ENCODE data around the gene TRAF3.

The TRAF3 gene

DNA sequence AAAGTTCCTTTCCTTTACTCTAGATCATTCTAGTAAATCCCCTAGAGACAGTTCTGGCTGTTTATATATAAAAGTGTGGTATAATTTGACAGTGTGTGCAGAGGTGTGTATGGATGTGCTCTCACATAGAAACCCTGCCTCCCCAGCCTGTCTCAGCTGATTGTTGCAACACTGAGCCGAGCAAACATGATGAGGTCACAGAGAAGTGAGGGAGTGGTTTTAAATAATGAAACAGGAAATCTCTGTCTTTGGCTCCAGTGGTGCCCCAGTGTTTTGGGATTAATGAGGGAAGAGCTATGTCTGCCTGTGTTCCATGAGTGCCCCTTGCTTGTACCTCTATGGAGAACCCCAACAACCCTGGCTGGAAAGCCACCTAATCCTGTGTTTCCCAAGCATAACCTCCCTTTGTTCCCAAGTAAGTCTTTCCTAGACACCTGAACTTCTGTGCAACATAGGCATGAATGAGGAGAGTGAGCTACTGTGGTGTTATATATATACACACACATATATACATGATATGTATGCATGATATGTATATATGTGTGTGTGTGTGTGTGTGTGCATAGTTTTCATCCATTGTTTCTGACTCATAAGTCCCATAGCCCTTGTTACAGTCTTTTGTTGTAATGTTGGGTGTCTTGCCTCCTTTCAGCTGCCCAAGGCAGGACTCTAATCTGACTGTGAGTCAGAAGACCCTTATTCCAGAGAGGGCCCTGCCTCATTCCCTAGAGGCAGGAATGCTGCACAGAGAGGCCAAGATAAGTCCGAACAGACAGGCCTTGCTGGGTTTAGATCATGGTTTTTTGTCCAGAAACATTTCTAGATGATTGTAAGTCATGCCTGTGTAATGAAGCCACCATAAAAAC is 18.0 kb downstream of the TRAF3 start:
- no peak overlapping the region for H3K27ac ChIP-seq (replicated peaks)
- peak in 1 of 2 experiments; percentile 78 for DNase-seq (ENCODE audit: low read depth in 1 of 2, low spot score in 1 of 2)
- H3K27me3 ChIP-seq (ENCODE audit: insufficient read depth, poor library complexity, severe bottlenecking) = no peaks in the 10 kb centered on the region
- TF ChIP-seq SPI1 (IDR thresholded peaks at IDR 0.05; ENCODE audit: borderline replicate concordance, low read depth) (no peak), POLR2AphosphoS5 (IDR thresholded peaks at IDR 0.05; ENCODE audit: low read depth) (no peak), GABPA (IDR thresholded peaks at IDR 0.05; ENCODE audit: low read depth) (no peak)
- TF ChIP-seq, protein P1, sequence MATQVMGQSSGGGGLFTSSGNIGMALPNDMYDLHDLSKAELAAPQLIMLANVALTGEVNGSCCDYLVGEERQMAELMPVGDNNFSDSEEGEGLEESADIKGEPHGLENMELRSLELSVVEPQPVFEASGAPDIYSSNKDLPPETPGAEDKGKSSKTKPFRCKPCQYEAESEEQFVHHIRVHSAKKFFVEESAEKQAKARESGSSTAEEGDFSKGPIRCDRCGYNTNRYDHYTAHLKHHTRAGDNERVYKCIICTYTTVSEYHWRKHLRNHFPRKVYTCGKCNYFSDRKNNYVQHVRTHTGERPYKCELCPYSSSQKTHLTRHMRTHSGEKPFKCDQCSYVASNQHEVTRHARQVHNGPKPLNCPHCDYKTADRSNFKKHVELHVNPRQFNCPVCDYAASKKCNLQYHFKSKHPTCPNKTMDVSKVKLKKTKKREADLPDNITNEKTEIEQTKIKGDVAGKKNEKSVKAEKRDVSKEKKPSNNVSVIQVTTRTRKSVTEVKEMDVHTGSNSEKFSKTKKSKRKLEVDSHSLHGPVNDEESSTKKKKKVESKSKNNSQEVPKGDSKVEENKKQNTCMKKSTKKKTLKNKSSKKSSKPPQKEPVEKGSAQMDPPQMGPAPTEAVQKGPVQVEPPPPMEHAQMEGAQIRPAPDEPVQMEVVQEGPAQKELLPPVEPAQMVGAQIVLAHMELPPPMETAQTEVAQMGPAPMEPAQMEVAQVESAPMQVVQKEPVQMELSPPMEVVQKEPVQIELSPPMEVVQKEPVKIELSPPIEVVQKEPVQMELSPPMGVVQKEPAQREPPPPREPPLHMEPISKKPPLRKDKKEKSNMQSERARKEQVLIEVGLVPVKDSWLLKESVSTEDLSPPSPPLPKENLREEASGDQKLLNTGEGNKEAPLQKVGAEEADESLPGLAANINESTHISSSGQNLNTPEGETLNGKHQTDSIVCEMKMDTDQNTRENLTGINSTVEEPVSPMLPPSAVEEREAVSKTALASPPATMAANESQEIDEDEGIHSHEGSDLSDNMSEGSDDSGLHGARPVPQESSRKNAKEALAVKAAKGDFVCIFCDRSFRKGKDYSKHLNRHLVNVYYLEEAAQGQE (IDR thresholded peaks at IDR 0.05; ENCODE audit: insufficient replicate concordance, low read depth) = no peak
- TF ChIP-seq, protein P2, sequence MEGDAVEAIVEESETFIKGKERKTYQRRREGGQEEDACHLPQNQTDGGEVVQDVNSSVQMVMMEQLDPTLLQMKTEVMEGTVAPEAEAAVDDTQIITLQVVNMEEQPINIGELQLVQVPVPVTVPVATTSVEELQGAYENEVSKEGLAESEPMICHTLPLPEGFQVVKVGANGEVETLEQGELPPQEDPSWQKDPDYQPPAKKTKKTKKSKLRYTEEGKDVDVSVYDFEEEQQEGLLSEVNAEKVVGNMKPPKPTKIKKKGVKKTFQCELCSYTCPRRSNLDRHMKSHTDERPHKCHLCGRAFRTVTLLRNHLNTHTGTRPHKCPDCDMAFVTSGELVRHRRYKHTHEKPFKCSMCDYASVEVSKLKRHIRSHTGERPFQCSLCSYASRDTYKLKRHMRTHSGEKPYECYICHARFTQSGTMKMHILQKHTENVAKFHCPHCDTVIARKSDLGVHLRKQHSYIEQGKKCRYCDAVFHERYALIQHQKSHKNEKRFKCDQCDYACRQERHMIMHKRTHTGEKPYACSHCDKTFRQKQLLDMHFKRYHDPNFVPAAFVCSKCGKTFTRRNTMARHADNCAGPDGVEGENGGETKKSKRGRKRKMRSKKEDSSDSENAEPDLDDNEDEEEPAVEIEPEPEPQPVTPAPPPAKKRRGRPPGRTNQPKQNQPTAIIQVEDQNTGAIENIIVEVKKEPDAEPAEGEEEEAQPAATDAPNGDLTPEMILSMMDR (IDR thresholded peaks at IDR 0.05; ENCODE audit: insufficient read depth, low read length) = no peak
- H3K4me3 ChIP-seq (replicated peaks; ENCODE audit: insufficient read depth, low read length) = no peak overlapping the region

DNA sequence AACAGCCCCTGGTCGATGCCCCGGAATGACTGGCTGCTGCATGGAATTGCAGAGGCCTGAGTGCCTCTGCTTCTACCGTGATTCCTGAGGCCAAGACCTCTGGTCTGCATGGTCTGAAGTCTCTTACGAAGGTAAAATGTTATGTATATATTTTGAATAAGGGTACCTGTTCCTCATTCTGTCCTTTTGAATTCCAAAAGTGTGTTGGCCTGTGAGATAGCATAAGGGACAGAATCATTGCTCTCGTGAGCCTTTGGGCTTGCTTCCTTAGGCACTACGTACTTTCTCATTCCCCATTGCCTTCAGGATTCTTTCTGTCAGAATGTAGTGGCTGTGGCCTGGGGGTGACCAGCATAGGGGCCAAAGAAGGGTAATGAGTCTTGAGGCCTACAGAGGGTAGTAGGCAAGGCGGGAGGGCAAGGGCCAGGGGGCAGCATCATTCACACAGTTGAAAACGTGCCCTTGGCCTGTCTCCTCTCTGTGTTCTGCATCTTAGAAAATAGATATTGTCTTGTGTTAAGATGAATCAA is 19.5 kb downstream of the TRAF3 start:
- no peak overlapping the region for H3K27ac ChIP-seq (replicated peaks)
- no peak for DNase-seq (ENCODE audit: low read depth in 1 of 2, low spot score in 1 of 2)
- TF ChIP-seq GABPA (IDR thresholded peaks at IDR 0.05; ENCODE audit: low read depth) = no peak
- no peak for TF ChIP-seq POLR2AphosphoS5 (IDR thresholded peaks at IDR 0.05; ENCODE audit: low read depth)
- TF ChIP-seq, protein P1 (IDR thresholded peaks at IDR 0.05; ENCODE audit: insufficient replicate concordance, low read depth) = no peak
- TF ChIP-seq SPI1 (IDR thresholded peaks at IDR 0.05; ENCODE audit: borderline replicate concordance, low read depth) = no peak

DNA sequence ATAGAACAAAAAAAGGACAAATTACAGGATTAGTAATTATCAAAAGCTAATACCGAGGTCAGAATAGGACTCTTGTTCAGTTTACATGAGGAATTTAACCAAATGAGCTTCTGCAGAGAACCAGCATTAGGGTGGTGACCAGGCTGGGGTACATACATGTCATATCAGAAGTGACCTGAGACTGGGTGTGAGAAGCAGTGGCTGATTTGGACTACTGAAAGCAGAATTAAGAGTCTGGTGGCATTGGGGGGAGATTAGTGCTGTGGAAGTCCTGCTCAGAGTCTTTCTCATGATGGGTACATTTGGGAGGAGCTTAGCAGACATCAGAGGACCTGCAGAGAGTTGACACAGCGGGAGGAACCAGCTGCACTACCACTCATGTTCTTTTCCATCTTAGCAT is 21.7 kb downstream of the TRAF3 start:
- no peak overlapping the region for H3K27ac ChIP-seq (replicated peaks)

More for the DNA sequence above, 19.5 kb downstream of the TRAF3 start:
- no peaks in the 10 kb centered on the region for H3K27me3 ChIP-seq (ENCODE audit: insufficient read depth, poor library complexity, severe bottlenecking)
- H3K4me3 ChIP-seq (replicated peaks; ENCODE audit: insufficient read depth, low read length) = no peak overlapping the region

More for the DNA sequence above, 21.7 kb downstream of the TRAF3 start:
- Histone ChIP-seq H3K4me3 (replicated peaks; ENCODE audit: insufficient read depth, low read length) (no peak overlapping the region), H3K27me3 (ENCODE audit: insufficient read depth, poor library complexity, severe bottlenecking) (no peaks in the 10 kb centered on the region)
- DNase-seq (ENCODE audit: low read depth in 1 of 2, low spot score in 1 of 2) = no peak
- no peak for TF ChIP-seq POLR2AphosphoS5 (IDR thresholded peaks at IDR 0.05; ENCODE audit: low read depth)
- no peak for TF ChIP-seq GABPA (IDR thresholded peaks at IDR 0.05; ENCODE audit: low read depth)
- no peak for TF ChIP-seq SPI1 (IDR thresholded peaks at IDR 0.05; ENCODE audit: borderline replicate concordance, low read depth)
- TF ChIP-seq, protein P1 (IDR thresholded peaks at IDR 0.05; ENCODE audit: insufficient replicate concordance, low read depth) = no peak
- TF ChIP-seq, protein P2 (IDR thresholded peaks at IDR 0.05; ENCODE audit: insufficient read depth, low read length) = no peak

All from HL-60 (cell line).